Activated CD8-positive, alpha-beta memory T cell treated with anti-CD3 and anti-CD28 coated beads, Interleukin-2, amount 50 U/mL, for 24 hours (primary cell): Measurements from ENCODE around the gene DYNLRB2.

ENCODE experiments used
- DNase-seq: peaks from one replicate; pipeline ENCODE4 v3.0.0-alpha.2; 2020; ENCODE audit errors: extremely low read depth

Gene DYNLRB2

DNA sequence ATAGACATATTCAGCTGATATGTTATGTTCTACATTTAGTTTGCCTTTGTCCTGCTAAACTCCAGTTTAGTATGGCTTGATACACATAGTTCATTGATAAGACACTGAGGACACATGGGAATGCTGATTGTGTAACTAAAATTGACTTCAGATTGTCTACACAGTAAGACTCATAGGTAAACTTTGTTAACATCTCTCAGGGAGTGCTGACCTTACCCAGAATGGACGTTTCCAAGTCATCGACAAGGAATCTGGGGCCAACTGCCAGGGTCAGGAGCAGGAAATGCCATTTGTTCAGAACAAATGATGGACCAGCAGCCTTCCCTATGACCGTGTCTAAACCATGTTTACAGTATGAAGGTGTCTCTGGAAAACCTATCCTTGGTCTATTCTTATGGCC is 58.7 kb downstream of the DYNLRB2 start:
- no peak for DNase-seq
